ENCODE data around the gene HES6. TPM values are rescaled to one million over a fixed set of nuclear protein-coding genes. Genes with fewer than 3 reads are reported as not detected.

The HES6 gene
- total and polyA plus RNA-seq, 2 of the 8 experiments (the other 6 are each of a cell fraction or from before 2014, with no cell fraction given) = 32.6 to 36.3 TPM

- no peak for TF ChIP-seq CHD7 (IDR thresholded peaks at IDR 0.05; ENCODE audit: insufficient replicate concordance, low read length)
- TF ChIP-seq YY1 (IDR thresholded peaks at IDR 0.05; ENCODE audit: low read depth, low read length) = no peak
- no peak for TF ChIP-seq CTCF (IDR thresholded peaks at IDR 0.05; ENCODE audit: control extremely low read depth in 1 of 3, insufficient read depth in 1 of 3, low read depth in 1 of 3, low read length in 3 of 3)
- no peak for TF ChIP-seq BCL11A (IDR thresholded peaks at IDR 0.05; ENCODE audit: low read depth in 2 of 2, low read length in 2 of 2)
- no peak for TF ChIP-seq TAF7 (optimal IDR thresholded peaks at IDR 0.05; ENCODE audit: borderline replicate concordance, low read depth, low read length)
- TF ChIP-seq RFX5 (IDR thresholded peaks at IDR 0.05; ENCODE audit: borderline replicate concordance, low read depth, low read length) = no peak
- TF ChIP-seq RXRA (IDR thresholded peaks at IDR 0.05; ENCODE audit: insufficient read depth, low read depth, low read length) = no peak
- TF ChIP-seq KDM1A (IDR thresholded peaks at IDR 0.05; ENCODE audit: borderline replicate concordance, low read length) = no peak
These were observed 23.1 kb downstream of the HES6 start (continued) for GRCh38 chr2:238216651-238217184.
